ENCODE results near the gene FCER2.

DNA sequence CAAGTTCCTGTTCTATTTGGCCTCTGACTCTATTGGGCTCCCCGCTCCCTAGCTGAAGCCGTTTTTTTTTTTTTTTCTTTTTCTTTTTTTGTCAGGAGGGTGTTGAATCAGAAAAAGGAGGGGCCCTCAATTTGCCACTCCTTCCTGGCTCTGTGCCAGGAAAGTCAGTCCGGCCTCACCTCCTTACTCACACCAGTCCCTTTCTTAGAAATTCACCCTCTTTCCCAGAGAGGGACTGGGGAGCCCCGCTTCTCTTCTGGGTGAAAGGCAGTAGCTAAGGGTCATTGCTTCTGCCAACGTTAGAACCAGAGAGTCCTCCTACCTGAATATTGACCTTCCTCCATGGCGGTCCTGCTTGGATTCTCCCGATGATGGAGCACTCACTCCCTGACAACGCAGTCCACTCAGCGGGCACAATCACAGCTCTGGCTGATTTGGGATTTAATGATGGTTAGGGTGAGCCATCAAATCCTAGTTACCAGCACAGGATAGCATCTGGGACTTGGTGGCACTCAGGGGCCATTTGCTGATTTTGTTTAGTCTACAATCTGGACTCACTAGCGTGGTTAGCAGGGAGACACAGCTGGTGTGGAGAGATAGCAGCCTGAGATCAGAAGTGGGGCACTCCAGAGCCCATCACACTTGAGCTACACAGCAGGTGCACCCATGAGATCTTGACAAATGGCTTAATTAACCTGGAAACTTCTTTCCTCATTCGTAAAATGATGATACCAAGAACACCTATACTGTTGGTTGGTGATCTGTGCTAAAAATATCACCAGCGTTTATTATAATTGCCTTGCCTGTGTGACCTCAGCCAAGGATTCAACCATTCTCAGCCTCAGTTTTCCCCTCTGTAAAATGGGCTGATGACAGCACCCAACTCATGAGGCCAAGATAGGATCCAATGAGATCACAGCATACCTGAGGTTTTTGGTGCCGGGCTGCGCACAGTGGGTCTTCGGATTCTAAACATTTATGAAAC lies 2.2 kb downstream of the FCER2 start:
- no peak for TF ChIP-seq POLR2A (IDR thresholded peaks at IDR 0.05)
- TF ChIP-seq, protein P1, sequence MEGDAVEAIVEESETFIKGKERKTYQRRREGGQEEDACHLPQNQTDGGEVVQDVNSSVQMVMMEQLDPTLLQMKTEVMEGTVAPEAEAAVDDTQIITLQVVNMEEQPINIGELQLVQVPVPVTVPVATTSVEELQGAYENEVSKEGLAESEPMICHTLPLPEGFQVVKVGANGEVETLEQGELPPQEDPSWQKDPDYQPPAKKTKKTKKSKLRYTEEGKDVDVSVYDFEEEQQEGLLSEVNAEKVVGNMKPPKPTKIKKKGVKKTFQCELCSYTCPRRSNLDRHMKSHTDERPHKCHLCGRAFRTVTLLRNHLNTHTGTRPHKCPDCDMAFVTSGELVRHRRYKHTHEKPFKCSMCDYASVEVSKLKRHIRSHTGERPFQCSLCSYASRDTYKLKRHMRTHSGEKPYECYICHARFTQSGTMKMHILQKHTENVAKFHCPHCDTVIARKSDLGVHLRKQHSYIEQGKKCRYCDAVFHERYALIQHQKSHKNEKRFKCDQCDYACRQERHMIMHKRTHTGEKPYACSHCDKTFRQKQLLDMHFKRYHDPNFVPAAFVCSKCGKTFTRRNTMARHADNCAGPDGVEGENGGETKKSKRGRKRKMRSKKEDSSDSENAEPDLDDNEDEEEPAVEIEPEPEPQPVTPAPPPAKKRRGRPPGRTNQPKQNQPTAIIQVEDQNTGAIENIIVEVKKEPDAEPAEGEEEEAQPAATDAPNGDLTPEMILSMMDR (IDR thresholded peaks at IDR 0.05) = no peak
